Smooth muscle cell (in vitro differentiated cells): ENCODE results near the gene ZNF438. TPM values are rescaled to one million over a fixed set of nuclear protein-coding genes. Genes with fewer than 3 reads are reported as not detected.

Experiments used
- DNase-seq: peaks from one replicate; lab custom pipeline; 2025; ENCODE audit not compliant: unreplicated experiment; lab: John Stamatoyannopoulos, UW
- H2AFZ ChIP-seq: fragments of 200-600 bp; sonication (generic); 2 replicates; pipeline ENCODE4 v1.6.0; 2016; ENCODE audit warnings: antibody characterized with exemption, low read depth, mild to moderate bottlenecking
- H3F3A ChIP-seq: fragments of 200-600 bp; sonication (generic); 2 replicates; pipeline ENCODE4 v1.6.0; 2017; ENCODE audit warnings: antibody characterized with exemption, low read depth
- H3K27ac ChIP-seq: fragments of 200-600 bp; sonication (generic); 2 replicates; pipeline ENCODE4 v1.5.1; 2016; ENCODE audit warnings: low read depth, mild to moderate bottlenecking
- H3K27me3 ChIP-seq: fragments of 200-600 bp; sonication (generic); 2 replicates; pipeline ENCODE4 v1.6.1; 2016; ENCODE audit warnings: low read depth, mild to moderate bottlenecking
- H3K36me3 ChIP-seq: fragments of 200-600 bp; sonication (generic); 2 replicates; pipeline ENCODE4 v1.5.1; 2016; ENCODE audit warnings: low read depth
- H3K4me1 ChIP-seq: fragments of 200-600 bp; sonication (generic); 2 replicates; pipeline ENCODE4 v1.5.1; 2016; ENCODE audit warnings: low read depth
- H3K4me2 ChIP-seq: fragments of 200-600 bp; sonication (generic); 2 replicates; pipeline ENCODE4 v1.6.0; 2016; ENCODE audit warnings: mild to moderate bottlenecking
- H3K4me3 ChIP-seq: fragments of 200-600 bp; sonication (generic); 2 replicates; pipeline ENCODE4 v1.5.1; 2016; ENCODE audit warnings: mild to moderate bottlenecking
- H3K79me2 ChIP-seq: fragments of 200-600 bp; sonication (generic); 2 replicates; pipeline ENCODE4 v1.6.0; 2016; ENCODE audit warnings: low read depth, mild to moderate bottlenecking
- H3K9ac ChIP-seq: fragments of 200-600 bp; sonication (generic); 2 replicates; pipeline ENCODE4 v1.6.0; 2016; ENCODE audit warnings: low read depth
- H3K9me3 ChIP-seq: fragments of 200-600 bp; sonication (generic); replicated peaks from 2 replicates; pipeline ENCODE4 v1.5.1; 2016; ENCODE audit warnings: low read depth
- H4K20me1 ChIP-seq: fragments of 200-600 bp; sonication (generic); 2 replicates; pipeline ENCODE4 v1.6.0; 2016; ENCODE audit warnings: low read depth
- WGBS: methylation state at CpG from one replicate; pipeline ENCODE4 v1.1.7; 2016; ENCODE audit warnings: low lambda C conversion rate; 5-methylcytosine and 5-hydroxymethylcytosine counted together
- polyA plus RNA-seq: library from polyadenylated mRNA; unstranded; fragments of >200 nt; fragmentation: Nextera tagmentation; extraction: Ambion mirVana; gene quantifications from 2 replicates; pipeline ENCODE4 v1.2.1, GENCODE V29; 2016
- total RNA-seq: library from RNA; depleted of rRNA; stranded (reverse); fragments of >200 nt; gene quantifications from 2 replicates; pipeline ENCODE4 v1.2.3, GENCODE V29; 2014
- TF ChIP-seq, protein P1 (sequence below): fragments of 200-600 bp; sonication (generic); IDR thresholded peaks from 2 replicates; pipeline ENCODE4 v1.5.1; 2017; ENCODE audit warnings: borderline replicate concordance, mild to moderate bottlenecking, antibody characterized with exemption; ENCODE audit not compliant: insufficient read depth, poor library complexity, severe bottlenecking

The ZNF438 gene
- total and polyA plus RNA-seq, 2 experiments from 2014 or later = 2.8 to 3.4 TPM

DNA sequence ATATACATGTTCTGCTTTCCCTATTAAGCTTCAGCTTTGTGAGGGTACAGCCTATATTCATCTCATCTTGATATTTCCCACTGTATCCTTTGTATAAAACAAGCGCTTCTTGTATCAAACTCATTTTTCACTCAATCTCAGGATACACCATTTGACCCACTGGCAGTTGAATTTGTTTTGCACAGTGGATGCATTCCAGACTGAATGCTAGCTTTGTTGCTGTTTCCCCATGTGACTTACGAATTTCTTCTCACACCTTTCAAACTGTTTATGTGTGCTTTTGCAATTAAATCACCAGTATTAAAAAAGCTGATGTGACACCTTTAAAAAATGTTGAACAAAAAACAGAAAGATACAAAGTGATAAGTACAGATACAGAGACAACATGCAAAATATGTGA lies 180.9 kb downstream of the ZNF438 start:
- no peaks in the 10 kb centered on the region for H3K27me3 ChIP-seq
- H3K4me1 ChIP-seq = no peaks in the 10 kb centered on the region
- no peaks in the 10 kb centered on the region for H4K20me1 ChIP-seq
- no peaks in the 10 kb centered on the region for H3K79me2 ChIP-seq
- no peaks in the 10 kb centered on the region for H3K9me3 ChIP-seq
- H3K4me2 ChIP-seq = no peak overlapping the region
- H3K36me3 ChIP-seq = no peaks in the 10 kb centered on the region
- no peak for DNase-seq
- no peak overlapping the region for H2AFZ ChIP-seq
- TF ChIP-seq, protein P1, sequence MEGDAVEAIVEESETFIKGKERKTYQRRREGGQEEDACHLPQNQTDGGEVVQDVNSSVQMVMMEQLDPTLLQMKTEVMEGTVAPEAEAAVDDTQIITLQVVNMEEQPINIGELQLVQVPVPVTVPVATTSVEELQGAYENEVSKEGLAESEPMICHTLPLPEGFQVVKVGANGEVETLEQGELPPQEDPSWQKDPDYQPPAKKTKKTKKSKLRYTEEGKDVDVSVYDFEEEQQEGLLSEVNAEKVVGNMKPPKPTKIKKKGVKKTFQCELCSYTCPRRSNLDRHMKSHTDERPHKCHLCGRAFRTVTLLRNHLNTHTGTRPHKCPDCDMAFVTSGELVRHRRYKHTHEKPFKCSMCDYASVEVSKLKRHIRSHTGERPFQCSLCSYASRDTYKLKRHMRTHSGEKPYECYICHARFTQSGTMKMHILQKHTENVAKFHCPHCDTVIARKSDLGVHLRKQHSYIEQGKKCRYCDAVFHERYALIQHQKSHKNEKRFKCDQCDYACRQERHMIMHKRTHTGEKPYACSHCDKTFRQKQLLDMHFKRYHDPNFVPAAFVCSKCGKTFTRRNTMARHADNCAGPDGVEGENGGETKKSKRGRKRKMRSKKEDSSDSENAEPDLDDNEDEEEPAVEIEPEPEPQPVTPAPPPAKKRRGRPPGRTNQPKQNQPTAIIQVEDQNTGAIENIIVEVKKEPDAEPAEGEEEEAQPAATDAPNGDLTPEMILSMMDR = no peak
- H3F3A ChIP-seq = no peaks in the 10 kb centered on the region
- 95% methylated on average over 2 of the region's 2 CpGs for WGBS
- no peak overlapping the region for H3K27ac ChIP-seq
- no peak overlapping the region for H3K4me3 ChIP-seq
- no peak overlapping the region for H3K9ac ChIP-seq

DNA sequence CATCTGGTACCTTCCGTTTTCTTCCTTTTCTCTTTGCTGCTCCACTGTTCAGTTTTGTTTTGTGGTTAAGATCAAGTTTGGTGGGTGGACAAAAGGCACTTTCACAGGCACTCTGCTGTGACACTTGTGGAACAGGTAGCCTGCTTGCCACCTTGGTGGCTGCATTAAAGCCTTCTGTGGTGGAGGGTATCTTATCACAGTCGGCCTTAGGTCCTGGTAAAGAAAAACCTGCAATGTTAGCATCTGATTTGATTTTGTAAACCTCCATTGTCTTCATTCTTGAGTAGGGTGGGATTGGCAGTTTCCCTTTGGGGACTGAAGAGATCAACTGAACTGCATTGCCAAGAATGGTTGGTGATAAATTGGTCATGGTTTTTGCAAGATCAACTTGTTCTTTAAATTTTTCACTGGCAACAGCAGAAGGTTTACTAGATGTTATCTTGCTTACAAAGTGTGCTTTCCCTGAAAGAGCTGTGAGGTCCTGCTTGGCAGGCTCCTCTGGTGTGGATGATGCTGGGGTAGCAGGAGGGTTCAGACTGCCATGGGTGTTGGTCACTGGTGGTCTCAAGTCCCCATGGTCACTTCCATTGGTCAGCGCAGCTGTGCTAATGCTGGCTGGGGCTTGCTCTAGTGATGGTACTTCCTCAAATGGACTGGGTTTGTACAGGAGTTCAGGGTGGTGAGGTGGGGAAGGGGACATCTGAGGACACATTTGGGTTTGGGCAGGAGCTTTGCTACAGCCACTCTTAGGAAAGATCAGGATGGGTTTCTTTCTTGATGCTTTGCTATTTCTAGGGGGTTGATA lies 182.2 kb downstream of the ZNF438 start:
- TF ChIP-seq, protein P1 = no peak
- Histone ChIP-seq H3K4me2 (no peak overlapping the region), H4K20me1 (no peaks in the 10 kb centered on the region), H3K79me2 (no peaks in the 10 kb centered on the region), H3K36me3 (no peaks in the 10 kb centered on the region), H3K4me3 (no peak overlapping the region), H3K27ac (no peak overlapping the region), H3K9ac (no peak overlapping the region), H3F3A (no peaks in the 10 kb centered on the region), H3K27me3 (no peaks in the 10 kb centered on the region), H2AFZ (no peak overlapping the region), H3K4me1 (no peaks in the 10 kb centered on the region), H3K9me3 (no peaks in the 10 kb centered on the region)
- no peak for DNase-seq
- 95% methylated on average over 3 of the region's 3 CpGs for WGBS

GRCh38 chr10:30848396-30849032 lies 183.2 kb downstream of the ZNF438 start:
- no peak overlapping the region for H2AFZ ChIP-seq
- H3K4me2 ChIP-seq = no peak overlapping the region
- H3K4me3 ChIP-seq = no peak overlapping the region
- DNase-seq = no peak
- H3K79me2 ChIP-seq = no peaks in the 10 kb centered on the region
- no peaks in the 10 kb centered on the region for H3K27me3 ChIP-seq
- no peaks in the 10 kb centered on the region for H3K4me1 ChIP-seq
- no peak overlapping the region for H3K27ac ChIP-seq
- H4K20me1 ChIP-seq = no peaks in the 10 kb centered on the region
- TF ChIP-seq, protein P1 = no peak
- WGBS = 95% methylated on average over 11 of the region's 11 CpGs
- no peaks in the 10 kb centered on the region for H3K36me3 ChIP-seq
- H3K9me3 ChIP-seq = no peaks in the 10 kb centered on the region
- H3K9ac ChIP-seq = no peak overlapping the region
- no peaks in the 10 kb centered on the region for H3F3A ChIP-seq
